H1 (cell line): ENCODE measurements around the gene ZFAND3. TPM values are rescaled to one million over a fixed set of nuclear protein-coding genes. Genes with fewer than 3 reads are reported as not detected.

Experiments used
- CTCF ChIA-PET: fragments of 300-600 bp; sonication (Branson Sonifier 250); formaldehyde crosslinking; loops from one replicate; lab custom pipeline; 2021; ENCODE audit not compliant: partially characterized antibody; lab: Charles Lee
- POLR2A ChIA-PET: fragments of 300-600 bp; sonication (Branson Sonifier 250); formaldehyde crosslinking; loops from one replicate; lab custom pipeline; 2021; ENCODE audit warnings: inconsistent platforms; ENCODE audit not compliant: partially characterized antibody; lab: Charles Lee
- DNase-seq, 2 experiments: peaks; one replicate each; pipeline versions ENCODE4 v3.0.0 to v3.0.0-alpha.2; 2010 to 2022; ENCODE audit warnings: low spot score in 2 of 2, low read depth in 1 of 2, mixed read lengths in 1 of 2
- FAIRE-seq: peaks from 2 replicates; lab custom pipeline; 2011; peaks lifted over from hg19 to GRCh38; lab: Jason Lieb, UNC
- H2AFZ ChIP-seq: 2 replicates; pipeline ENCODE4 v1.8.1; 2012; ENCODE audit warnings: low read length, inconsistent platforms
- H2AK5ac ChIP-seq: 2 replicates; pipeline ENCODE4 v1.6.1; 2013; ENCODE audit warnings: low read depth, low read length
- H2BK120ac ChIP-seq: replicated peaks from 2 replicates; pipeline ENCODE3; 2013; ENCODE audit warnings: low read depth, low read length, inconsistent platforms
- H2BK12ac ChIP-seq: 2 replicates; pipeline ENCODE4 v1.6.1; 2013; ENCODE audit warnings: low read depth, low read length
- H2BK15ac ChIP-seq: 2 replicates; pipeline ENCODE4 v1.6.1; 2013; ENCODE audit warnings: low read length
- H2BK20ac ChIP-seq: 2 replicates; pipeline ENCODE4 v1.6.1; 2013; ENCODE audit warnings: low read length
- H2BK5ac ChIP-seq: 2 replicates; pipeline ENCODE4 v1.6.1; 2013; ENCODE audit warnings: low read depth, low read length
- H3K14ac ChIP-seq: 2 replicates; pipeline ENCODE4 v1.6.1; 2013; ENCODE audit warnings: inconsistent platforms; ENCODE audit not compliant: insufficient read length
- H3K18ac ChIP-seq: 2 replicates; pipeline ENCODE4 v1.6.1; 2013; ENCODE audit warnings: low read length; ENCODE audit errors: extremely low read depth
- H3K23ac ChIP-seq: 2 replicates; pipeline ENCODE4 v1.6.1; 2013; ENCODE audit warnings: inconsistent platforms; ENCODE audit not compliant: insufficient read length
- H3K23me2 ChIP-seq: 2 replicates; pipeline ENCODE4 v1.6.1; 2013; ENCODE audit warnings: low read depth, low read length
- H3K27ac ChIP-seq: 2 replicates; pipeline ENCODE4 v1.6.1; 2011; ENCODE audit warnings: low read depth, low read length, inconsistent platforms
- H3K27me3 ChIP-seq, 4 experiments: replicated peaks in 1 of 4; 1 replicate in 1 of 4; 2 replicates in 3 of 4; pipeline versions ENCODE4 v1.6.1 to v1.8.1; 2011 to 2013; ENCODE audit warnings: low read length in 3 of 4, mild to moderate bottlenecking in 3 of 4, inconsistent platforms in 2 of 4, mixed read lengths in 2 of 4, moderate library complexity in 1 of 4; ENCODE audit not compliant: control insufficient read depth in 3 of 4, insufficient read depth in 3 of 4; ENCODE audit errors: extremely low read depth in 1 of 4
- H3K36me3 ChIP-seq, 4 experiments: 2 replicates each; pipeline versions ENCODE4 v1.6.1 to v1.8.1; 2011 to 2013; ENCODE audit warnings: mild to moderate bottlenecking in 4 of 4, low read length in 3 of 4, moderate library complexity in 2 of 4, control low read depth in 1 of 4, inconsistent platforms in 1 of 4; ENCODE audit not compliant: insufficient read depth in 4 of 4, control insufficient read depth in 2 of 4
- H3K4ac ChIP-seq: replicated peaks from 2 replicates; pipeline ENCODE3; 2013; ENCODE audit warnings: low read length, low read depth, mixed read lengths, inconsistent platforms; ENCODE audit not compliant: insufficient read length
- H3K4me1 ChIP-seq, 4 experiments: replicated peaks in 1 of 4; 1 replicate in 1 of 4; 2 replicates in 3 of 4; pipeline versions ENCODE4 v1.6.1 to v1.8.1; 2011 to 2013; ENCODE audit warnings: low read length in 3 of 4, inconsistent platforms in 2 of 4, mixed read lengths in 1 of 4; ENCODE audit not compliant: insufficient read depth in 4 of 4, control insufficient read depth in 3 of 4
- H3K4me2 ChIP-seq, 2 experiments: 2 replicates each; pipeline versions ENCODE4 v1.6.1 to v1.8.1; 2011 to 2013; ENCODE audit warnings: low read depth in 2 of 2, low read length in 2 of 2, control low read depth in 1 of 2, inconsistent platforms in 1 of 2, mild to moderate bottlenecking in 1 of 2; ENCODE audit not compliant: insufficient read depth in 1 of 2
- H3K4me3 ChIP-seq, 4 experiments: fragments of 200-600, 300-600 bp in 1 of 4; sonication (generic), shearing (Covaris generic), sonication (Bioruptor Twin) in 1 of 4; 2 replicates each; pipeline versions ENCODE4 v1.5.1 to v1.8.1; 2011 to 2016; ENCODE audit warnings: low read length in 4 of 4, low read depth in 3 of 4, control low read depth in 2 of 4, inconsistent platforms in 2 of 4, mild to moderate bottlenecking in 2 of 4, mixed read lengths in 1 of 4, moderate library complexity in 1 of 4; ENCODE audit not compliant: insufficient read depth in 2 of 4; ENCODE audit errors: extremely low read depth in 1 of 4
- H3K56ac ChIP-seq: replicated peaks from 2 replicates; pipeline ENCODE3; 2013; ENCODE audit warnings: low read depth, mild to moderate bottlenecking, mixed read lengths, low read length, inconsistent platforms; ENCODE audit not compliant: insufficient read length
- H3K79me1 ChIP-seq: 2 replicates; pipeline ENCODE4 v1.6.1; 2013; ENCODE audit warnings: low read depth, low read length, control low read depth
- H3K79me2 ChIP-seq, 2 experiments: 2 replicates each; pipeline versions ENCODE4 v1.6.1 to v1.8.1; 2012 to 2013; ENCODE audit warnings: low read length in 2 of 2, mild to moderate bottlenecking in 2 of 2, inconsistent platforms in 1 of 2; ENCODE audit not compliant: insufficient read depth in 2 of 2, control insufficient read depth in 1 of 2
- H3K9ac ChIP-seq, 4 experiments: replicated peaks in 1 of 4; 1 replicate in 1 of 4; 2 replicates in 3 of 4; pipeline versions ENCODE4 v1.6.1 to v1.8.1; 2011 to 2013; ENCODE audit warnings: low read depth in 3 of 4, low read length in 3 of 4, control low read depth in 2 of 4, mild to moderate bottlenecking in 2 of 4, moderate library complexity in 2 of 4, inconsistent platforms in 1 of 4; ENCODE audit errors: extremely low read depth in 1 of 4
- H3K9me3 ChIP-seq, 2 experiments: 2 replicates each; pipeline versions ENCODE4 v1.6.1 to v1.8.1; 2012 to 2013; ENCODE audit warnings: mild to moderate bottlenecking in 2 of 2, moderate library complexity in 2 of 2, control low read depth in 1 of 2, inconsistent platforms in 1 of 2, low read depth in 1 of 2, low read length in 1 of 2, mixed read lengths in 1 of 2; ENCODE audit not compliant: insufficient read depth in 2 of 2
- H4K20me1 ChIP-seq, 2 experiments: replicated peaks in 1 of 2; 2 replicates each; pipeline versions ENCODE3 to v1.8.1; 2011 to 2013; ENCODE audit warnings: inconsistent platforms in 2 of 2, low read length in 2 of 2, mild to moderate bottlenecking in 1 of 2; ENCODE audit not compliant: insufficient read depth in 2 of 2, control insufficient read depth in 1 of 2
- H4K5ac ChIP-seq: 2 replicates; pipeline ENCODE4 v1.6.1; 2013; ENCODE audit warnings: low read length, low read depth, mixed read lengths, inconsistent platforms; ENCODE audit not compliant: insufficient read length
- H4K8ac ChIP-seq: 2 replicates; pipeline ENCODE4 v1.8.0; 2013; ENCODE audit warnings: mild to moderate bottlenecking, moderate library complexity, low read length, inconsistent platforms; ENCODE audit not compliant: insufficient read depth; ENCODE audit errors: extremely low read depth
- H4K91ac ChIP-seq: replicated peaks from 2 replicates; pipeline ENCODE3; 2013; ENCODE audit warnings: low read length, mixed read lengths, inconsistent platforms; ENCODE audit not compliant: insufficient read length
- NRF1 ChIP-seq: IDR thresholded peaks from 2 replicates; pipeline ENCODE4 v1.6.1; 2011; ENCODE audit warnings: mild to moderate bottlenecking, low read depth, low read length, improper control_type of control experiment
- POLR2AphosphoS5 ChIP-seq: IDR thresholded peaks from 2 replicates; pipeline ENCODE4 v1.6.1; 2011; ENCODE audit warnings: low read depth, low read length
- RAD21 ChIP-seq, 2 experiments: IDR thresholded peaks in 1 of 2; conservative IDR thresholded peaks in 1 of 2; 2 replicates each; pipeline ENCODE4 v1.6.1; 2011; ENCODE audit warnings: low read depth in 2 of 2, low read length in 2 of 2, improper control_type of control experiment in 1 of 2, inconsistent platforms in 1 of 2, mild to moderate bottlenecking in 1 of 2, moderate library complexity in 1 of 2
- SIRT6 ChIP-seq: IDR thresholded peaks from one replicate; pipeline ENCODE4 v1.7.1; 2012; ENCODE audit warnings: low read length, inconsistent platforms
- TBP ChIP-seq: IDR thresholded peaks from 2 replicates; pipeline ENCODE4 v1.6.1; 2011; ENCODE audit warnings: low read depth, low read length, improper control_type of control experiment
- TCF12 ChIP-seq: IDR thresholded peaks from 2 replicates; pipeline ENCODE4 v1.6.1; 2011; ENCODE audit warnings: low read depth, mild to moderate bottlenecking, low read length
- WGBS, 2 experiments: shearing (Covaris generic) in 1 of 2; methylation state at CpG; one replicate each; pipeline versions ENCODE4 v1.1.6 to v1.1.7; 2013 to 2015; ENCODE audit warnings: low lambda C conversion rate in 2 of 2, mixed read lengths in 2 of 2, inconsistent platforms in 1 of 2, low coverage in 1 of 2, missing lambda C conversion rate in 1 of 2; ENCODE audit not compliant: insufficient replicate concordance in 2 of 2, insufficient coverage in 1 of 2, insufficient read length in 1 of 2; ENCODE audit errors: extremely low coverage in 1 of 2, missing lambda C conversion rate in 1 of 2; 5-methylcytosine and 5-hydroxymethylcytosine counted together
- polyA plus RNA-seq, 7 experiments: library from polyadenylated mRNA; depleted of rRNA in 3 of 7; stranded (reverse) in 5 of 7; unstranded in 2 of 7; fragments of >200 nt in 5 of 7; fragments of 200-250 nt in 2 of 7; gene quantifications; 1 replicate in 5 of 7; 2 replicates in 1 of 7; 4 replicates in 1 of 7; pipeline versions ENCODE4 v1.2.1 to v1.2.3, GENCODE V29; 2011 to 2013; ENCODE audit warnings: missing spikeins in 2 of 7, mixed read lengths in 2 of 7
- total RNA-seq: library from RNA; stranded (reverse); fragmentation: NEBNext Ultra II Directional; extraction: Animal tissue kit (Norgen Biotek cat#: 25700); gene quantifications from 2 replicates; pipeline ENCODE4 v1.2.1, GENCODE V29; 2021

The ZFAND3 gene
- total and polyA plus RNA-seq, 2 of the 8 experiments (the other 6 are each of a cell fraction or from before 2014, with no cell fraction given), result 13.0 to 51.3 TPM

- H3K27me3 ChIP-seq, result no peaks in the 10 kb centered on the region
- H4K8ac ChIP-seq, result no peak overlapping the region
- no peak overlapping the region for H3K4me2 ChIP-seq
- no peak overlapping the region for H3K23ac ChIP-seq
- H2AK5ac ChIP-seq, result no peak overlapping the region
- peaks cover 14 to 24% of the 10 kb centered on the region in 2 experiments for H4K20me1 ChIP-seq
- no peak for FAIRE-seq
- no peaks in the 10 kb centered on the region for H3K9me3 ChIP-seq
- H4K5ac ChIP-seq, result no peak overlapping the region
- H3K36me3 ChIP-seq, result no peaks in the 10 kb centered on the region; a peak in 1 of 8 replicates
- H3K27ac ChIP-seq, result no peak overlapping the region
- H2BK5ac ChIP-seq, result no peak overlapping the region
- no peak overlapping the region for H2BK120ac ChIP-seq
- no peak overlapping the region for H3K4me3 ChIP-seq
- no peak overlapping the region for H3K18ac ChIP-seq
- DNase-seq, result no peak
- ChIA-PET CTCF (interaction anchor here (0.6 to 2.4 kb wide), 3 partner anchors 12 to 149 kb away, joined by 3 to 5 read pairs (median 3); no protein-coding TSS in a partner anchor), POLR2A (interaction anchor here (0.9 kb wide), 1 partner anchor 18 kb away, joined by 4 read pairs; no protein-coding TSS in a partner anchor)
- H2BK20ac ChIP-seq, result no peak overlapping the region
- peaks cover 0 to 3% (median 0%) of the 10 kb centered on the region in 4 experiments; a peak in 1 of 7 replicates for H3K4me1 ChIP-seq
- WGBS, 2 experiments, result 84% methylated on average over 4 of the region's 4 CpGs; no CpG with 5 or more reads in 1 of the 2 experiments
- no peak overlapping the region for H3K9ac ChIP-seq
- no peak overlapping the region for H3K14ac ChIP-seq
- no peak for TF ChIP-seq NRF1
- no peak for TF ChIP-seq SIRT6
- TF ChIP-seq TCF12, result no peak
- no peak for TF ChIP-seq RAD21 (IDR thresholded peaks at IDR 0.05 in 1 of 2, conservative IDR thresholded peaks at IDR 0.05 in 1 of 2; ENCODE audit: low read depth in 2 of 2, low read length in 2 of 2)
- no peak for TF ChIP-seq TBP
- no peak for TF ChIP-seq POLR2AphosphoS5
- peaks cover 3 to 87% of the 10 kb centered on the region in 2 experiments; a peak in 3 of 4 replicates for H3K79me2 ChIP-seq
- H3K56ac ChIP-seq, result no peak overlapping the region
- H2BK12ac ChIP-seq, result no peak overlapping the region
- H3K4ac ChIP-seq, result no peak overlapping the region
- no peak overlapping the region for H2BK15ac ChIP-seq
- H4K91ac ChIP-seq, result no peak overlapping the region
- H2AFZ ChIP-seq, result no peak overlapping the region
- peaks cover 7% of the 10 kb centered on the region for H3K79me1 ChIP-seq
- no peaks in the 10 kb centered on the region for H3K23me2 ChIP-seq
Observed at GRCh38 chr6:37862430-37862829, 42.9 kb downstream of the ZFAND3 start.
